SK-N-SH (cell line): Measurements from ENCODE around the gene PDHX. TPM values are rescaled to one million over a fixed set of nuclear protein-coding genes. Genes with fewer than 3 reads are reported as not detected.

Source experiments
- CTCF ChIA-PET: fragments of 300-600, 350-600 bp; formaldehyde crosslinking; extraction: SDS; loops from one replicate; lab custom pipeline; 2021; lab: Yijun Ruan, JAX
- POLR2A ChIA-PET: fragments of 350-600 bp; sonication (Branson Sonifier 250); formaldehyde crosslinking; extraction: SDS; loops from one replicate; lab custom pipeline; 2020; ENCODE audit warnings: antibody characterized with exemption, inconsistent platforms; lab: Yijun Ruan, JAX
- DNase-seq: peaks from one replicate; pipeline ENCODE4 v3.0.0; 2012
- H2AFZ ChIP-seq: fragments of 200-600 bp; sonication (generic); 2 replicates; pipeline ENCODE4 v1.8.1; 2016; ENCODE audit warnings: antibody characterized with exemption, mild to moderate bottlenecking, low read depth
- H3F3A ChIP-seq: fragments of 200-600 bp; sonication (generic); replicated peaks from 2 replicates; pipeline ENCODE3; 2016; ENCODE audit warnings: antibody characterized with exemption, mild to moderate bottlenecking; ENCODE audit not compliant: insufficient read depth
- H3K27ac ChIP-seq, 2 experiments: fragments of 200-500 bp in 1 of 2; fragments of 200-600 bp in 1 of 2; sonication (Bioruptor generic) in 1 of 2; sonication (generic), shearing (Covaris generic) in 1 of 2; 2 replicates each; pipeline versions ENCODE4 v1.5.1 to v1.6.1; 2014 to 2016; ENCODE audit warnings: low read depth in 2 of 2, inconsistent platforms in 1 of 2, low read length in 1 of 2, mild to moderate bottlenecking in 1 of 2, mixed read lengths in 1 of 2
- H3K27me3 ChIP-seq: fragments of 200-600 bp; sonication (generic), shearing (Covaris generic); 2 replicates; pipeline ENCODE4 v1.6.1; 2016; ENCODE audit warnings: mixed run types; ENCODE audit not compliant: insufficient read depth
- H3K36me3 ChIP-seq, 2 experiments: fragments of 200-500 bp in 1 of 2; fragments of 200-600 bp in 1 of 2; sonication (Bioruptor generic) in 1 of 2; sonication (generic) in 1 of 2; replicated peaks in 1 of 2; 2 replicates each; pipeline versions ENCODE3 to v1.5.1; 2014 to 2016; ENCODE audit warnings: low read length in 1 of 2, mild to moderate bottlenecking in 1 of 2; ENCODE audit not compliant: insufficient read depth in 2 of 2, control insufficient read depth in 1 of 2
- H3K4me1 ChIP-seq, 2 experiments: fragments of 200-500 bp in 1 of 2; fragments of 200-600 bp in 1 of 2; sonication (Bioruptor generic) in 1 of 2; sonication (generic), shearing (Covaris generic) in 1 of 2; 2 replicates each; pipeline versions ENCODE4 v1.5.1 to v1.6.1; 2014 to 2016; ENCODE audit warnings: low read depth in 1 of 2, low read length in 1 of 2, mixed run types in 1 of 2; ENCODE audit not compliant: insufficient read depth in 2 of 2, control insufficient read depth in 1 of 2
- H3K4me2 ChIP-seq: fragments of 200-600 bp; sonication (generic), shearing (Covaris generic); 2 replicates; pipeline ENCODE4 v1.6.1; 2017; ENCODE audit warnings: mixed run types
- H3K4me3 ChIP-seq, 2 experiments: fragments of 200-500 bp in 1 of 2; fragments of 200-600 bp in 1 of 2; sonication (Bioruptor generic) in 1 of 2; sonication (generic), shearing (Covaris generic) in 1 of 2; 2 replicates each; pipeline versions ENCODE4 v1.5.1 to v1.8.1; 2014 to 2016; ENCODE audit warnings: low read depth in 2 of 2, inconsistent platforms in 1 of 2, low read length in 1 of 2, mild to moderate bottlenecking in 1 of 2, mixed read lengths in 1 of 2, moderate library complexity in 1 of 2
- H3K79me2 ChIP-seq: fragments of 200-600 bp; sonication (generic); 2 replicates; pipeline ENCODE4 v1.8.1; 2017; ENCODE audit warnings: mild to moderate bottlenecking; ENCODE audit not compliant: insufficient read depth
- H3K9ac ChIP-seq: fragments of 200-600 bp; sonication (generic); 2 replicates; pipeline ENCODE4 v1.6.1; 2017; ENCODE audit warnings: mixed run types
- H3K9me2 ChIP-seq: fragments of 200-600 bp; sonication (generic); 2 replicates; pipeline ENCODE4 v1.6.1; 2017; ENCODE audit warnings: mixed run types
- H3K9me3 ChIP-seq: fragments of 200-600 bp; sonication (generic); 2 replicates; pipeline ENCODE4 v1.6.1; 2017; ENCODE audit warnings: mixed run types, mild to moderate bottlenecking, moderate library complexity
- H4K20me1 ChIP-seq: fragments of 200-600 bp; sonication (generic); 2 replicates; pipeline ENCODE4 v1.6.1; 2017; ENCODE audit warnings: mild to moderate bottlenecking, mixed run types; ENCODE audit not compliant: insufficient read depth
- CTCF ChIP-seq: fragments of 200-600 bp; sonication (generic); IDR thresholded peaks from 2 replicates; pipeline ENCODE4 v1.6.1; 2017; ENCODE audit warnings: antibody characterized with exemption, mild to moderate bottlenecking, moderate library complexity
- FOXM1 ChIP-seq: IDR thresholded peaks from 2 replicates; pipeline ENCODE4 v1.4.0; 2012; ENCODE audit warnings: low read depth, mild to moderate bottlenecking
- JUND ChIP-seq: IDR thresholded peaks from 2 replicates; pipeline ENCODE4 v1.4.0; 2012
- MAX ChIP-seq: IDR thresholded peaks from 2 replicates; pipeline ENCODE4 v1.4.0; 2012; ENCODE audit warnings: low read depth
- MXI1 ChIP-seq: IDR thresholded peaks from 2 replicates; pipeline ENCODE4 v1.6.1; 2012; ENCODE audit warnings: mild to moderate bottlenecking, low read depth, low read length, improper control_type of control experiment
- PBX3 ChIP-seq: IDR thresholded peaks from 2 replicates; pipeline ENCODE4; 2012
- RAD21 ChIP-seq: IDR thresholded peaks from 2 replicates; pipeline ENCODE4 v1.6.1; 2012; ENCODE audit warnings: mild to moderate bottlenecking, low read length
- RCOR1 ChIP-seq: fragments of 150-350 bp; IDR thresholded peaks from 2 replicates; pipeline ENCODE4 v1.6.1; 2017; ENCODE audit warnings: antibody characterized with exemption, low read length
- RFX5 ChIP-seq: IDR thresholded peaks from 2 replicates; pipeline ENCODE4 v1.6.1; 2012; ENCODE audit warnings: mild to moderate bottlenecking, improper control_type of control experiment, low read length
- SIN3A ChIP-seq: IDR thresholded peaks from 2 replicates; pipeline ENCODE4 v1.6.1; 2012; ENCODE audit warnings: low read depth, mild to moderate bottlenecking, low read length, moderate library complexity, borderline replicate concordance
- SMC3 ChIP-seq: IDR thresholded peaks from 2 replicates; pipeline ENCODE4 v1.6.1; 2012; ENCODE audit warnings: low read depth, low read length, improper control_type of control experiment
- TAF1 ChIP-seq: IDR thresholded peaks from 2 replicates; pipeline ENCODE4 v1.6.1; 2012; ENCODE audit warnings: low read depth, mild to moderate bottlenecking, low read length, moderate library complexity, borderline replicate concordance
- TCF12 ChIP-seq: IDR thresholded peaks from 2 replicates; pipeline ENCODE4 v1.4.0; 2012
- WGBS: methylation state at CpG from one replicate; pipeline ENCODE4 v1.1.6; 2017; ENCODE audit warnings: low lambda C conversion rate; 5-methylcytosine and 5-hydroxymethylcytosine counted together
- polyA plus RNA-seq, 3 experiments: library from polyadenylated mRNA; depleted of rRNA; stranded (reverse); fragments of >200 nt; gene quantifications; 2 replicates each; pipeline ENCODE4 v1.2.3, GENCODE V29; 2012
- TF ChIP-seq, protein P1 (sequence below): IDR thresholded peaks from 2 replicates; pipeline ENCODE4 v1.6.1; 2012; ENCODE audit warnings: mild to moderate bottlenecking, low read depth, low read length, moderate library complexity

Gene PDHX
- polyA plus RNA-seq, 1 of the 3 experiments (the other 2 are of a cell fraction) = 14.8 TPM

- H3K4me2 ChIP-seq = no peak overlapping the region
- ChIA-PET CTCF (interaction anchor here (0.8 to 5.9 kb wide), 3 partner anchors 385 to 491 kb away, joined by 3 to 31 read pairs (median 12); no protein-coding TSS in a partner anchor), POLR2A (no interaction called here)
- peaks cover 11 to 15% of the 10 kb centered on the region in 2 experiments for H3K36me3 ChIP-seq
- H3K27ac ChIP-seq = no peak overlapping the region
- no peaks in the 10 kb centered on the region for H3K27me3 ChIP-seq
- H4K20me1 ChIP-seq = no peaks in the 10 kb centered on the region
- peaks cover 93% of the 10 kb centered on the region for H3K79me2 ChIP-seq
- no peak overlapping the region for H2AFZ ChIP-seq
- no peaks in the 10 kb centered on the region for H3K9me3 ChIP-seq
- peaks cover 11% of the 10 kb centered on the region for H3F3A ChIP-seq
- peaks cover 6 to 15% of the 10 kb centered on the region in 2 experiments; a peak in 3 of 4 replicates for H3K4me1 ChIP-seq
- DNase-seq = no peak
- H3K9me2 ChIP-seq = no peaks in the 10 kb centered on the region
- WGBS = 94% methylated on average over 4 of the region's 4 CpGs
- no peak for TF ChIP-seq TCF12
- H3K9ac ChIP-seq = no peak overlapping the region
- H3K4me3 ChIP-seq = no peak overlapping the region
These were observed 4.7 kb downstream of the PDHX start for GRCh38 chr11:34921156-34921555.

GRCh38 chr11:34924714-34925113 lies 8.3 kb downstream of the PDHX start:
- H2AFZ ChIP-seq = no peak overlapping the region
- H3K4me1 ChIP-seq = peaks cover 11 to 30% of the 10 kb centered on the region in 2 experiments; a peak in 2 of 4 replicates
- H3K9ac ChIP-seq = no peak overlapping the region
- H3K9me2 ChIP-seq = no peaks in the 10 kb centered on the region
- H3K36me3 ChIP-seq = peaks cover 9 to 13% of the 10 kb centered on the region in 2 experiments
- peaks cover 92% of the 10 kb centered on the region for H3K79me2 ChIP-seq
- H3K4me2 ChIP-seq = no peak overlapping the region
- H3K4me3 ChIP-seq = no peak overlapping the region
- TF ChIP-seq SIN3A (no peak), JUND (no peak), FOXM1 (no peak), MAX (no peak)
- POLR2A ChIA-PET = no interaction called here
- no peaks in the 10 kb centered on the region for H4K20me1 ChIP-seq
- H3F3A ChIP-seq = peaks cover 20% of the 10 kb centered on the region
- no peak for DNase-seq
- H3K9me3 ChIP-seq = no peaks in the 10 kb centered on the region
- WGBS = 80% methylated on average over 3 of the region's 3 CpGs
- no peak overlapping the region for H3K27ac ChIP-seq
- no peaks in the 10 kb centered on the region for H3K27me3 ChIP-seq
- CTCF ChIA-PET = interaction anchor here (1.2 to 6.8 kb wide), 9 partner anchors 8 to 487 kb away, joined by 3 to 92 read pairs (median 9); partner anchors contain the start of genes APIP and PDHX

DNA sequence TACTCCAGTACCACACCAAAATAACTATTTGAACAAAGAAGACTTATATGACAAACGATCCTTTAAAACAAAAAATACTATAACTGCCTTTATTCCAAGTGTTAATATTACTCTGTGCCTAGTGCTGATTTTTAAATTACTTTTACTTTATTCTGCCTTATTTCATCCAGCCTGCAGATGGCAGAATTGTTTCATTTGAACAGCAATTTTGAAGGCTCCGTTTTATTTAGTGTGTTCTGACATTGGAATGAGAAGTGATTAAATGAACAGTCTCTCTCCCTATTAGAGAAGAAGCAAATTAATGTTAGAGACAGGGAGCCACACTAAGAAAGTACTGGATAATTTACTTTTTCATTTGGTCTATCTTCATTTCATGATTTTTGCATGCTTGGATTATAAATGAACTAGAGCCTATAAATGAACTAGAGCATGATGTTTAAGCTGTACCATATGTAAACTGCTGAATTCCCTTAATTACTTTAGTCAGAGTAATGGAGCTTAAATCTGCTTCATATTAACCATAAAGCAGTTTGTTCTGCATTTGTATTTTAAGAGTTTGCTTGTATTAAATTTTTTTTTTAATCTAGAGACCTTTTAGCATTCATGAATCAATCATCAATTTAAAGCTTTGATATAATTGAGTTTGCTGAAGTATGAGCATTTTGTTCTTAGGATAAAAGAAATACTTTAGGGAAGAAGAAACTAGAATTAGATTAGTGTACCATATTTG lies 9.8 kb downstream of the PDHX start:
- peak; percentile 34 for DNase-seq
- H3K9ac ChIP-seq = peak overlapping the region; percentile 20; the same call in 1 of the 2 replicates
- H3K9me3 ChIP-seq = no peaks in the 10 kb centered on the region
- POLR2A ChIA-PET = no interaction called here
- peak overlapping the region; percentile 33 for H3K4me2 ChIP-seq
- H3K9me2 ChIP-seq = no peaks in the 10 kb centered on the region
- H3K27ac ChIP-seq = peak overlapping the region; percentile 63 to 67; a peak in 3 of 4 replicates
- no peaks in the 10 kb centered on the region for H4K20me1 ChIP-seq
- H2AFZ ChIP-seq = no peak overlapping the region
- CTCF ChIA-PET = interaction anchor here (0.6 to 6.8 kb wide), 64 partner anchors 9 to 1552 kb away, joined by 3 to 92 read pairs (median 4); partner anchors contain the start of genes APIP and PDHX
- H3F3A ChIP-seq = peaks cover 20% of the 10 kb centered on the region
- H3K79me2 ChIP-seq = peaks cover 92% of the 10 kb centered on the region
- peak overlapping the region in 1 of 2 experiments; percentile 7; a peak in 1 of 4 replicates for H3K4me3 ChIP-seq
- WGBS = 1% methylated on average over 2 of the region's 2 CpGs
- H3K36me3 ChIP-seq = peaks cover 4% of the 10 kb centered on the region in 2 experiments
- peaks cover 11 to 30% of the 10 kb centered on the region in 2 experiments; a peak in 2 of 4 replicates for H3K4me1 ChIP-seq
- H3K27me3 ChIP-seq = no peaks in the 10 kb centered on the region
- TF ChIP-seq MXI1 (no peak), RCOR1 (no peak), SMC3 (peak; percentile 84), CTCF (peak; percentile 91), TAF1 (no peak), PBX3 (peak; percentile 20; the same call in 1 of the 2 replicates), RFX5 (peak; percentile 36; the same call in 1 of the 2 replicates), RAD21 (peak; percentile 92)
- TF ChIP-seq, protein P1, sequence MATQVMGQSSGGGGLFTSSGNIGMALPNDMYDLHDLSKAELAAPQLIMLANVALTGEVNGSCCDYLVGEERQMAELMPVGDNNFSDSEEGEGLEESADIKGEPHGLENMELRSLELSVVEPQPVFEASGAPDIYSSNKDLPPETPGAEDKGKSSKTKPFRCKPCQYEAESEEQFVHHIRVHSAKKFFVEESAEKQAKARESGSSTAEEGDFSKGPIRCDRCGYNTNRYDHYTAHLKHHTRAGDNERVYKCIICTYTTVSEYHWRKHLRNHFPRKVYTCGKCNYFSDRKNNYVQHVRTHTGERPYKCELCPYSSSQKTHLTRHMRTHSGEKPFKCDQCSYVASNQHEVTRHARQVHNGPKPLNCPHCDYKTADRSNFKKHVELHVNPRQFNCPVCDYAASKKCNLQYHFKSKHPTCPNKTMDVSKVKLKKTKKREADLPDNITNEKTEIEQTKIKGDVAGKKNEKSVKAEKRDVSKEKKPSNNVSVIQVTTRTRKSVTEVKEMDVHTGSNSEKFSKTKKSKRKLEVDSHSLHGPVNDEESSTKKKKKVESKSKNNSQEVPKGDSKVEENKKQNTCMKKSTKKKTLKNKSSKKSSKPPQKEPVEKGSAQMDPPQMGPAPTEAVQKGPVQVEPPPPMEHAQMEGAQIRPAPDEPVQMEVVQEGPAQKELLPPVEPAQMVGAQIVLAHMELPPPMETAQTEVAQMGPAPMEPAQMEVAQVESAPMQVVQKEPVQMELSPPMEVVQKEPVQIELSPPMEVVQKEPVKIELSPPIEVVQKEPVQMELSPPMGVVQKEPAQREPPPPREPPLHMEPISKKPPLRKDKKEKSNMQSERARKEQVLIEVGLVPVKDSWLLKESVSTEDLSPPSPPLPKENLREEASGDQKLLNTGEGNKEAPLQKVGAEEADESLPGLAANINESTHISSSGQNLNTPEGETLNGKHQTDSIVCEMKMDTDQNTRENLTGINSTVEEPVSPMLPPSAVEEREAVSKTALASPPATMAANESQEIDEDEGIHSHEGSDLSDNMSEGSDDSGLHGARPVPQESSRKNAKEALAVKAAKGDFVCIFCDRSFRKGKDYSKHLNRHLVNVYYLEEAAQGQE = no peak
